ENCODE measurements around the gene PKN2.
"Not testable (repeated sequence)": the region's sequence is repeated elsewhere in the genome, so short reads cannot be mapped to it uniquely, and the experiment has no call there.

The PKN2 gene

DNA sequence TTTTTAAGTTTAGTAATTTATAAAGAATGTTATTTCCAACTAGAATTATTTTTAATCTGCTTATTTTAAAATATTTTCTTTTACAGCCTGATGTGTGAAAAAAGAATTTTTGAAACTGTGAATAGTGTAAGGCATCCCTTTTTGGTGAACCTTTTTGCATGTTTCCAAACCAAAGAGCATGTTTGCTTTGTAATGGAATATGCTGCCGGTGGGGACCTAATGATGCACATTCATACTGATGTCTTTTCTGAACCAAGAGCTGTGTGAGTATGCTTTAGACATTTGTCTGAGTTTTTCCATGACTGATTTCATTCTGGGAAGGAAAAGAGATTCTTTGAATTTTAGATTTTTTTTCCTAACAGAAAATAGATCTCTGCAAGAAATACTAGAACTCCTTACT, 129.4 kb downstream of the PKN2 start:
- Histone ChIP-seq H3K27me3 (ENCODE audit: insufficient read depth, poor library complexity, severe bottlenecking) (no peaks in the 10 kb centered on the region), H3K9me3 (ENCODE audit: severe bottlenecking) (peaks cover 2% of the 10 kb centered on the region), H3K4me3 (ENCODE audit: severe bottlenecking) (no peak overlapping the region), H3K36me3 (ENCODE audit: low read depth) (peaks cover 68% of the 10 kb centered on the region), H3K27ac (ENCODE audit: poor library complexity, severe bottlenecking) (no peak overlapping the region), H3K4me1 (ENCODE audit: insufficient read depth, poor library complexity, severe bottlenecking) (no peaks in the 10 kb centered on the region)
- DNase-seq (ENCODE audit: low spot score) (no peak), ATAC-seq (ENCODE audit: low read depth) (no peak)
- TF ChIP-seq, protein P1, sequence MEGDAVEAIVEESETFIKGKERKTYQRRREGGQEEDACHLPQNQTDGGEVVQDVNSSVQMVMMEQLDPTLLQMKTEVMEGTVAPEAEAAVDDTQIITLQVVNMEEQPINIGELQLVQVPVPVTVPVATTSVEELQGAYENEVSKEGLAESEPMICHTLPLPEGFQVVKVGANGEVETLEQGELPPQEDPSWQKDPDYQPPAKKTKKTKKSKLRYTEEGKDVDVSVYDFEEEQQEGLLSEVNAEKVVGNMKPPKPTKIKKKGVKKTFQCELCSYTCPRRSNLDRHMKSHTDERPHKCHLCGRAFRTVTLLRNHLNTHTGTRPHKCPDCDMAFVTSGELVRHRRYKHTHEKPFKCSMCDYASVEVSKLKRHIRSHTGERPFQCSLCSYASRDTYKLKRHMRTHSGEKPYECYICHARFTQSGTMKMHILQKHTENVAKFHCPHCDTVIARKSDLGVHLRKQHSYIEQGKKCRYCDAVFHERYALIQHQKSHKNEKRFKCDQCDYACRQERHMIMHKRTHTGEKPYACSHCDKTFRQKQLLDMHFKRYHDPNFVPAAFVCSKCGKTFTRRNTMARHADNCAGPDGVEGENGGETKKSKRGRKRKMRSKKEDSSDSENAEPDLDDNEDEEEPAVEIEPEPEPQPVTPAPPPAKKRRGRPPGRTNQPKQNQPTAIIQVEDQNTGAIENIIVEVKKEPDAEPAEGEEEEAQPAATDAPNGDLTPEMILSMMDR (IDR thresholded peaks at IDR 0.05; ENCODE audit: poor library complexity, severe bottlenecking), result no peak

DNA sequence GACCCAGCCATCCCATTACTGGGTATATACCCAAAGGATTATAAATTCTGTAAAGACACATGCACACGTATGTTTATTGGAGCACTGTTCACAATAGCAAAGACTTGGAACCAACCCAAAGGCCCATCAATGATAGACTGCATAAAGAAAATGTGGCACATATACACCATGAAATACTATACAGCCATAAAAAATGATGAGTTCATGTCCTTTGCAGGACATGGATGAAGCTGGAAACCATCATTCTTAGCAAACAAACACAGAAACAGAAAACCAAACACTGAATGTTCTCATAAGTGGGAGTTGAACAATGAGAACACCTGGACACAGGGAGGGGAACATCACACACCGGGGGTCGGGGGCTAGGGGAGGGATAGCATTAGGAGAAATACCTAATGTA, 135.6 kb downstream of the PKN2 start:
- not testable (repeated sequence) for H3K4me1 ChIP-seq (ENCODE audit: insufficient read depth, poor library complexity, severe bottlenecking); H3K27ac ChIP-seq (ENCODE audit: poor library complexity, severe bottlenecking); H3K27me3 ChIP-seq (ENCODE audit: insufficient read depth, poor library complexity, severe bottlenecking); H3K4me3 ChIP-seq (ENCODE audit: severe bottlenecking); ATAC-seq (ENCODE audit: low read depth); H3K9me3 ChIP-seq (ENCODE audit: severe bottlenecking); DNase-seq (ENCODE audit: low spot score)
- H3K36me3 ChIP-seq (ENCODE audit: low read depth), result peaks cover 44% of the 10 kb centered on the region

DNA sequence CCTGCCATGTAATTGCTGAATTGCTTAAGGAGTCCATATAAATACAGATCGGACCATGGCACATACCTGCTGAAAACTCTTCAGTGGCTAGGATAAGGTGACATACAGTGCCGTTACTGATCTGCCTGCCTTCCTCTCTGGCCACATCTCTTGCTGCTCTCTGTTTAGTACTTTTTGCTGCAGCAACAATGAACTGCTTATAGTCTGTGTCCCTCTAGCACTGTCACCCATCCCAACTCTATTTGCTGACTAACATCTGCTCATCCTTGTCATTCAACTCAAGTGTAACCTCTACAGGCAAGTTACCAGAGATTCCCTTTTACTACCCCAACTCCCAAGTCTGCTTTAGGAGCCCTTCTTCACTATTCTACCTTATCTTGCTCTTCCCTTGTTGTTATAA, 141.6 kb downstream of the PKN2 start:
- DNase-seq (ENCODE audit: low spot score) (no peak), ATAC-seq (ENCODE audit: low read depth) (no peak)
- Histone ChIP-seq H3K9me3 (ENCODE audit: severe bottlenecking) (no peaks in the 10 kb centered on the region), H3K4me3 (ENCODE audit: severe bottlenecking) (no peak overlapping the region), H3K4me1 (ENCODE audit: insufficient read depth, poor library complexity, severe bottlenecking) (no peaks in the 10 kb centered on the region), H3K27me3 (ENCODE audit: insufficient read depth, poor library complexity, severe bottlenecking) (no peaks in the 10 kb centered on the region), H3K27ac (ENCODE audit: poor library complexity, severe bottlenecking) (no peak overlapping the region), H3K36me3 (ENCODE audit: low read depth) (peaks cover 59% of the 10 kb centered on the region)
- TF ChIP-seq, protein P1 (IDR thresholded peaks at IDR 0.05; ENCODE audit: poor library complexity, severe bottlenecking), result no peak

DNA sequence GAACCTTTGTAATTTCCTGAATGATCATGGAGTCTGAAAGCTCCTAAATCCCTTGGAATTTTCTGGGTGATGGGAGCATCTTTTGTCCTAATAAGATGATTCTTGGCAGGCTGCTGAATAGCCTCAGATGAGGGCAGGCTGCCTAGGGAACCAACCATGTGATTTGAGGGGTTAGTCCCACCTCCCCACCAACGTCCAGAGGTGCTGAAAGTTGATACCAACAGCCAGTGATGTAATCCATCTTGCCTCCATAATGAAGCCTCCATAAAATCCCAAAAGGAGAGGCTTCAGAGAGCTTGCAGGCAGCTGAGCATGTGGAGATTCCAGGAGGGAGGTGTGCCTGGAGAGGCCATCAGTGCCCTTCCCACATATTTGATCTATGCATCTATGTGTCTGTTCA, 163.6 kb downstream of the PKN2 start:
- Histone ChIP-seq H3K4me3 (ENCODE audit: severe bottlenecking) (no peak overlapping the region), H3K36me3 (ENCODE audit: low read depth) (peaks cover 11% of the 10 kb centered on the region), H3K9me3 (ENCODE audit: severe bottlenecking) (no peaks in the 10 kb centered on the region), H3K27ac (ENCODE audit: poor library complexity, severe bottlenecking) (no peak overlapping the region), H3K27me3 (ENCODE audit: insufficient read depth, poor library complexity, severe bottlenecking) (no peaks in the 10 kb centered on the region), H3K4me1 (ENCODE audit: insufficient read depth, poor library complexity, severe bottlenecking) (no peaks in the 10 kb centered on the region)
- ATAC-seq (ENCODE audit: low read depth) (no peak), DNase-seq (ENCODE audit: low spot score) (no peak)
- TF ChIP-seq, protein P1 (IDR thresholded peaks at IDR 0.05; ENCODE audit: poor library complexity, severe bottlenecking), result no peak

DNA sequence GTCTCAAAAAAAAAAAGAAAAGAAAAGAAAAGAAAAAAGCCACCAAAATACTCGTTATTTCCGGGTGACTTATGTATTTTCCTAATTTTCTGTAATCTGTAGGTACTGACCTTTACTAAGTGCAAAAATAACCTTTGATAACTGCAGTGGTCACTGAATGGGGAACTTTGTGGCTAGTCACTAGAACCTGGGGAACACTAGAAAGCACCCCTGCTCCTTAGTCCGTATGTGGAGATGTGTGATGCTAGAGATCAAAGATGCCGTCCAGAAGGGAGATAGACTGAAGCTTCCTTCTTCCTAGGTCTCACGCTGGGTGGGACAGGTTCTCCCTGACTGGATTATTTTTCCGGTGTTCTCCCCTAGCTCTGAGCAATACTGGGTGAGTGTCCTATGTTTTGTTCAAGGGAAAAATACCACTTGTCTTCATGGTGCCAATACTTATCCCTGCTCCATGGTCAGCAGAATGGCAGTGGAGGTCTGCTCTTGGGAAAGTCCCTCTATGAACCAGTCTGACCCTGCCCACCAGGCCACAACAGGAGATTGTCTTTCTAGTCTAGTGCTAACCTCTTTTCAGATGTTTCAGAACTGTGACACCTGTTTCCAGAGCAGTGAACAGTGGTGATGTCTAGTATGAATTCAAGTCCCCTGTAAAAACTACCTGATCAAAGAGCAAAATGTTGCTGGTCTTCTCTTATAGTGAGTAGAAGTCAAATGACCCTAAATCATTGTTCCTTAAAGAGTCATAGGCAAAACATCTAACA, 167.4 kb downstream of the PKN2 start:
- no peaks in the 10 kb centered on the region for H3K27me3 ChIP-seq (ENCODE audit: insufficient read depth, poor library complexity, severe bottlenecking)
- no peak for ATAC-seq (ENCODE audit: low read depth)
- no peaks in the 10 kb centered on the region for H3K4me1 ChIP-seq (ENCODE audit: insufficient read depth, poor library complexity, severe bottlenecking)
- no peak for DNase-seq (ENCODE audit: low spot score)
- H3K9me3 ChIP-seq (ENCODE audit: severe bottlenecking), result no peaks in the 10 kb centered on the region
- no peak overlapping the region for H3K4me3 ChIP-seq (ENCODE audit: severe bottlenecking)
- peaks cover 41% of the 10 kb centered on the region for H3K36me3 ChIP-seq (ENCODE audit: low read depth)
- TF ChIP-seq, protein P1 (IDR thresholded peaks at IDR 0.05; ENCODE audit: poor library complexity, severe bottlenecking), result no peak
- no peak overlapping the region for H3K27ac ChIP-seq (ENCODE audit: poor library complexity, severe bottlenecking)
